Adrenal gland (tissue), 5 donors: ENCODE data around the gene ROS1.

Source experiments
- POLR2A ChIP-seq, 2 donors: fragments of 450-650 bp; IDR thresholded peaks; one replicate each; pipeline ENCODE4 v1.6.1; 2017; ENCODE audit warnings: antibody characterized with exemption in 2 of 2, mild to moderate bottlenecking in 2 of 2, moderate library complexity in 1 of 2
- TF ChIP-seq, protein P1 (sequence below), 6 experiments: fragments of 450-650 bp in 4 of 6; fragments of 200-600 bp in 2 of 6; sonication (generic) in 1 of 6; IDR thresholded peaks; 1 replicate in 5 of 6; 2 replicates in 1 of 6; pipeline versions ENCODE4 v1.5.1 to v1.8.0; 2016 to 2021; ENCODE audit warnings: antibody characterized with exemption in 6 of 6, mild to moderate bottlenecking in 2 of 6, moderate library complexity in 1 of 6
- donor health status: DM: no; HTN: no; CAD: no.

DNA sequence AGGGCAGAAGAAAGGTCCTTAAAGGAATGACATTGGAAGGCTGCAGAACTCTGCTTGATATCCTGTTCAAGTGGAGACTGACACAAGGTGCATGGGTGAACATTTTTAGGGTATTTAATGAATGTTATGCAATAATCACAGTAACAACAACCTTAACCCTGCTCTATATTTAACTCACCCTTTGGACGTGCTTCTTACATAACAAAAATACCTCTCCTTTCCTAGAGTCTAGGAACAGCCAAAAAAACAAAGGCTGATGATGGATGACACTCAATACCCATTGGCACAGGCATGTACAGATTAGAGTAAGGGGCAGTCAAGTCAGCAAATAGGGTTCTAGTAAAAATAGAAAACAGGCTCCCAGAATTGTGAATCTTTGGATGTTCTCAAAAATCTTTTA lies 30.6 kb downstream of the ROS1 start:
- no peak for TF ChIP-seq POLR2A (IDR thresholded peaks at IDR 0.05)
- TF ChIP-seq, protein P1, sequence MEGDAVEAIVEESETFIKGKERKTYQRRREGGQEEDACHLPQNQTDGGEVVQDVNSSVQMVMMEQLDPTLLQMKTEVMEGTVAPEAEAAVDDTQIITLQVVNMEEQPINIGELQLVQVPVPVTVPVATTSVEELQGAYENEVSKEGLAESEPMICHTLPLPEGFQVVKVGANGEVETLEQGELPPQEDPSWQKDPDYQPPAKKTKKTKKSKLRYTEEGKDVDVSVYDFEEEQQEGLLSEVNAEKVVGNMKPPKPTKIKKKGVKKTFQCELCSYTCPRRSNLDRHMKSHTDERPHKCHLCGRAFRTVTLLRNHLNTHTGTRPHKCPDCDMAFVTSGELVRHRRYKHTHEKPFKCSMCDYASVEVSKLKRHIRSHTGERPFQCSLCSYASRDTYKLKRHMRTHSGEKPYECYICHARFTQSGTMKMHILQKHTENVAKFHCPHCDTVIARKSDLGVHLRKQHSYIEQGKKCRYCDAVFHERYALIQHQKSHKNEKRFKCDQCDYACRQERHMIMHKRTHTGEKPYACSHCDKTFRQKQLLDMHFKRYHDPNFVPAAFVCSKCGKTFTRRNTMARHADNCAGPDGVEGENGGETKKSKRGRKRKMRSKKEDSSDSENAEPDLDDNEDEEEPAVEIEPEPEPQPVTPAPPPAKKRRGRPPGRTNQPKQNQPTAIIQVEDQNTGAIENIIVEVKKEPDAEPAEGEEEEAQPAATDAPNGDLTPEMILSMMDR (IDR thresholded peaks at IDR 0.05), result no peak
